Liver (tissue), 9 donors: Measurements from ENCODE around the gene ORC6. TPM values are rescaled to one million over a fixed set of nuclear protein-coding genes. Genes with fewer than 3 reads are reported as not detected.

Experiments used
- DNase-seq: peaks from one replicate; pipeline ENCODE4 v3.0.0-alpha.2; 2017; ENCODE audit warnings: low spot score
- H3K27ac ChIP-seq, 2 donors: one replicate each; pipeline ENCODE4 v1.7.0; 2013; ENCODE audit warnings: inconsistent platforms in 2 of 2, low read length in 2 of 2, control low read depth in 1 of 2, low read depth in 1 of 2, mild to moderate bottlenecking in 1 of 2
- H3K27me3 ChIP-seq, 4 donors: one replicate each; pipeline versions ENCODE4 v1.6.1 to v1.7.0; 2013; ENCODE audit warnings: low read length in 3 of 4, inconsistent platforms in 1 of 4, mild to moderate bottlenecking in 1 of 4, moderate library complexity in 1 of 4; ENCODE audit not compliant: control insufficient read depth in 4 of 4, insufficient read depth in 4 of 4
- H3K36me3 ChIP-seq, 4 donors: one replicate each; pipeline versions ENCODE4 v1.6.1 to v1.7.0; 2013; ENCODE audit warnings: low read length in 3 of 4, mild to moderate bottlenecking in 3 of 4, low read depth in 1 of 4, moderate library complexity in 1 of 4; ENCODE audit not compliant: control insufficient read depth in 4 of 4, insufficient read depth in 3 of 4
- H3K4me1 ChIP-seq, 4 donors: one replicate each; pipeline versions ENCODE4 v1.6.1 to v1.7.0; 2013; ENCODE audit warnings: low read length in 3 of 4, mild to moderate bottlenecking in 3 of 4, moderate library complexity in 1 of 4; ENCODE audit not compliant: control insufficient read depth in 4 of 4, insufficient read depth in 4 of 4
- H3K4me3 ChIP-seq, 3 donors: one replicate each; pipeline versions ENCODE4 v1.6.1 to v1.7.0; 2013; ENCODE audit warnings: low read length in 3 of 3, control low read depth in 1 of 3, low read depth in 1 of 3, mild to moderate bottlenecking in 1 of 3
- H3K9ac ChIP-seq, 2 donors: one replicate each; pipeline ENCODE4 v1.7.0; 2013; ENCODE audit warnings: low read length in 2 of 2, mild to moderate bottlenecking in 2 of 2, moderate library complexity in 2 of 2, control low read depth in 1 of 2, low read depth in 1 of 2
- H3K9me3 ChIP-seq, 4 donors: one replicate each; pipeline versions ENCODE4 v1.6.1 to v1.7.0; 2013; ENCODE audit warnings: low read length in 3 of 4; ENCODE audit not compliant: control insufficient read depth in 4 of 4
- EGR1 ChIP-seq, 2 donors: IDR thresholded peaks; 2 replicates each; pipeline ENCODE4 v1.6.1; 2016 to 2018; ENCODE audit warnings: antibody characterized with exemption in 2 of 2, low read depth in 2 of 2
- FOXA1 ChIP-seq: IDR thresholded peaks from 2 replicates; pipeline ENCODE4 v1.6.1; 2016; ENCODE audit warnings: antibody characterized with exemption
- FOXA2 ChIP-seq: IDR thresholded peaks from 2 replicates; pipeline ENCODE4 v1.6.1; 2016; ENCODE audit warnings: antibody characterized with exemption
- HNF4G ChIP-seq: IDR thresholded peaks from 2 replicates; pipeline ENCODE4 v1.6.1; 2016; ENCODE audit warnings: antibody characterized with exemption
- JUND ChIP-seq, 2 donors: IDR thresholded peaks; 2 replicates each; pipeline ENCODE4 v1.6.1; 2016; ENCODE audit warnings: antibody characterized with exemption in 2 of 2
- NR2F2 ChIP-seq: IDR thresholded peaks from 2 replicates; pipeline ENCODE4 v1.6.1; 2016; ENCODE audit warnings: antibody characterized with exemption
- RAD21 ChIP-seq, 2 donors: IDR thresholded peaks; 2 replicates each; pipeline ENCODE4 v1.6.1; 2016; ENCODE audit warnings: antibody characterized with exemption in 2 of 2, mild to moderate bottlenecking in 2 of 2
- RXRA ChIP-seq, 2 donors: IDR thresholded peaks; 2 replicates each; pipeline ENCODE4 v1.6.1; 2017 to 2018; ENCODE audit warnings: antibody characterized with exemption in 2 of 2, mild to moderate bottlenecking in 1 of 2
- TAF1 ChIP-seq: conservative IDR thresholded peaks from 2 replicates; pipeline ENCODE4 v1.6.1; 2016; ENCODE audit warnings: antibody characterized with exemption, mild to moderate bottlenecking
- YY1 ChIP-seq: IDR thresholded peaks from 2 replicates; pipeline ENCODE4 v1.6.1; 2016; ENCODE audit warnings: antibody characterized with exemption, mild to moderate bottlenecking
- WGBS: extraction: QIAGEN DNeasy Blood & Tissue Kit; methylation state at CpG from one replicate; pipeline ENCODE4 v1.1.7; 2013; 5-methylcytosine and 5-hydroxymethylcytosine counted together
- polyA plus RNA-seq, 2 donors: library from polyadenylated mRNA; stranded (reverse) in 1 of 2; unstranded in 1 of 2; fragments of 200-250 nt in 1 of 2; fragments of >200 nt in 1 of 2; fragmentation: Nextera tagmentation in 1 of 2; extraction: Ambion mirVana in 1 of 2; gene quantifications; one replicate each; pipeline versions ENCODE4 v1.2.1 to v1.2.3, GENCODE V29; 2013 to 2015
- total RNA-seq, 2 donors: library from RNA; depleted of rRNA; stranded (reverse); fragments of >200 nt; gene quantifications; one replicate each; pipeline ENCODE4 v1.2.3, GENCODE V29; 2014
- TF ChIP-seq, protein P1 (sequence below): fragments of 150-350 bp; IDR thresholded peaks from 2 replicates; pipeline ENCODE4 v1.5.1; 2017; ENCODE audit warnings: improper control_type of control experiment, low read depth, low read length; ENCODE audit not compliant: missing input control
- TF ChIP-seq, protein P2 (sequence below): IDR thresholded peaks from 2 replicates; pipeline ENCODE4 v1.6.1; 2016; ENCODE audit warnings: antibody characterized with exemption
- TF ChIP-seq, protein P3 (sequence below): IDR thresholded peaks from 2 replicates; pipeline ENCODE4 v1.6.1; 2016; ENCODE audit warnings: antibody characterized with exemption
- TF ChIP-seq, protein P4 (sequence below): IDR thresholded peaks from 2 replicates; pipeline ENCODE4 v1.6.1; 2016; ENCODE audit warnings: antibody characterized with exemption
- donor health status: healthy.
- donor health status: healthy.
- donor health status: healthy.
- donor health status: healthy.
- donor health status: healthy.

The ORC6 gene
- total and polyA plus RNA-seq, 4 donors: 0.56 to 16.8 (median 0.98) TPM

DNA sequence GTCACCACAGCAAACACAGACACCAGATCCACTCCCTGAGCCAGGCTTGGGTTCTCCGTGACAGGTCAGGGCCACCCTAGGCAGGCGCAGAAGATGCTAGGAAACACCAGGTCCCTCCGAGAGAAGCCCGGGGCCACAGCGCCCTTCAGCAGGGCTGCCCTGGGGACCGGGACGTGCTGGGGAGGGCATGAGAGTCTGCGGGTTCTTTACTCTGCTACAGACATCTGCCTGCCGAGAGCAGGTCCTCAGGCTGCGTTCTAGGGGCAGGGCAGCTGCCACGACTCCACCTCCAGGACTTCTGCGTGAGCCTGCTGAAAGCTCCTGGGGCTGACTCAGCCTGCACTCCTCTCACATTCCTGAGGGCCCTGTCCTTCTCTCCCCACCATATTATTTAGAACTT, 47.2 kb downstream of the ORC6 start (continued):
- TF ChIP-seq, protein P1, sequence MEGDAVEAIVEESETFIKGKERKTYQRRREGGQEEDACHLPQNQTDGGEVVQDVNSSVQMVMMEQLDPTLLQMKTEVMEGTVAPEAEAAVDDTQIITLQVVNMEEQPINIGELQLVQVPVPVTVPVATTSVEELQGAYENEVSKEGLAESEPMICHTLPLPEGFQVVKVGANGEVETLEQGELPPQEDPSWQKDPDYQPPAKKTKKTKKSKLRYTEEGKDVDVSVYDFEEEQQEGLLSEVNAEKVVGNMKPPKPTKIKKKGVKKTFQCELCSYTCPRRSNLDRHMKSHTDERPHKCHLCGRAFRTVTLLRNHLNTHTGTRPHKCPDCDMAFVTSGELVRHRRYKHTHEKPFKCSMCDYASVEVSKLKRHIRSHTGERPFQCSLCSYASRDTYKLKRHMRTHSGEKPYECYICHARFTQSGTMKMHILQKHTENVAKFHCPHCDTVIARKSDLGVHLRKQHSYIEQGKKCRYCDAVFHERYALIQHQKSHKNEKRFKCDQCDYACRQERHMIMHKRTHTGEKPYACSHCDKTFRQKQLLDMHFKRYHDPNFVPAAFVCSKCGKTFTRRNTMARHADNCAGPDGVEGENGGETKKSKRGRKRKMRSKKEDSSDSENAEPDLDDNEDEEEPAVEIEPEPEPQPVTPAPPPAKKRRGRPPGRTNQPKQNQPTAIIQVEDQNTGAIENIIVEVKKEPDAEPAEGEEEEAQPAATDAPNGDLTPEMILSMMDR: no peak
- TF ChIP-seq NR2F2 (no peak), TAF1 (no peak)

DNA sequence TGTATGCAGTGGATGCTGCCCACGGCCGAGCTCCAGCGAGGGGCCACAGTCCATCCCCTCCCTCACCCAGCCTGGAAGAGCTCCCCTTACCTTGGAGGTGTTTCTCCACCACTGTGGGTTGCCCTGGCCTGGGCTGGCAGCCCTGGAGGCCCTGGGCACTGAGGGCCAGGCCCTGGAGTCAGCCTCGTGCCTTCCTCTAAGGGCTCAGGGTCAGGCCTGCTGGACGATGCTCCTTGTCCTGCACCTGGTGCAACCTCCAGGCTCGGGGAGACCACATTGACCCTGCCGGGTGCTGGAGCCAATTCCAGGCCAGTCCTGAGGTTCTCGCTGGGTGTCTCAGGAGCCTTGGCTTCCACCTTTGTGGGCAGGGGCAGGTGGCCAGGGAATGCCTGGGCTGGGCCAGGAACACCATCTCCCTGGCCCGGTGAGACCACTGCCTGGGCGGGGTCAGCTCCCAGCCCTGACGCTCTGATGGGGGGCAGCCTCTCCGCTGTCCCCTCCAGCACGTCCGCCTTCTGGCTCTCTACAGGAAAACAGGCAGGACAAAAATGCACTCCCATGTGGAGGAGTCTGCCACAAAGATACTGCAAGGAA, 48.3 kb downstream of the ORC6 start:
- H3K9ac ChIP-seq: no peak overlapping the region
- no peaks in the 10 kb centered on the region for H3K27me3 ChIP-seq
- 89% methylated on average over 14 of the region's 14 CpGs for WGBS
- no peak overlapping the region for H3K27ac ChIP-seq
- no peak overlapping the region for H3K4me3 ChIP-seq
- no peaks in the 10 kb centered on the region for H3K4me1 ChIP-seq
- H3K9me3 ChIP-seq: no peaks in the 10 kb centered on the region
- H3K36me3 ChIP-seq: no peaks in the 10 kb centered on the region
- no peak for DNase-seq
- TF ChIP-seq FOXA2 (no peak), JUND (IDR thresholded peaks at IDR 0.05) (no peak), RAD21 (IDR thresholded peaks at IDR 0.05) (no peak), FOXA1 (no peak), HNF4G (no peak), EGR1 (IDR thresholded peaks at IDR 0.05; ENCODE audit: low read depth in 2 of 2) (no peak), RXRA (IDR thresholded peaks at IDR 0.05) (no peak)
- TF ChIP-seq, protein P1: no peak
- TF ChIP-seq, protein P2, sequence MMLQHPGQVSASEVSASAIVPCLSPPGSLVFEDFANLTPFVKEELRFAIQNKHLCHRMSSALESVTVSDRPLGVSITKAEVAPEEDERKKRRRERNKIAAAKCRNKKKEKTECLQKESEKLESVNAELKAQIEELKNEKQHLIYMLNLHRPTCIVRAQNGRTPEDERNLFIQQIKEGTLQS: no peak
- TF ChIP-seq, protein P3, sequence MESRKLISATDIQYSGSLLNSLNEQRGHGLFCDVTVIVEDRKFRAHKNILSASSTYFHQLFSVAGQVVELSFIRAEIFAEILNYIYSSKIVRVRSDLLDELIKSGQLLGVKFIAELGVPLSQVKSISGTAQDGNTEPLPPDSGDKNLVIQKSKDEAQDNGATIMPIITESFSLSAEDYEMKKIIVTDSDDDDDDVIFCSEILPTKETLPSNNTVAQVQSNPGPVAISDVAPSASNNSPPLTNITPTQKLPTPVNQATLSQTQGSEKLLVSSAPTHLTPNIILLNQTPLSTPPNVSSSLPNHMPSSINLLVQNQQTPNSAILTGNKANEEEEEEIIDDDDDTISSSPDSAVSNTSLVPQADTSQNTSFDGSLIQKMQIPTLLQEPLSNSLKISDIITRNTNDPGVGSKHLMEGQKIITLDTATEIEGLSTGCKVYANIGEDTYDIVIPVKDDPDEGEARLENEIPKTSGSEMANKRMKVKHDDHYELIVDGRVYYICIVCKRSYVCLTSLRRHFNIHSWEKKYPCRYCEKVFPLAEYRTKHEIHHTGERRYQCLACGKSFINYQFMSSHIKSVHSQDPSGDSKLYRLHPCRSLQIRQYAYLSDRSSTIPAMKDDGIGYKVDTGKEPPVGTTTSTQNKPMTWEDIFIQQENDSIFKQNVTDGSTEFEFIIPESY: no peak

DNA sequence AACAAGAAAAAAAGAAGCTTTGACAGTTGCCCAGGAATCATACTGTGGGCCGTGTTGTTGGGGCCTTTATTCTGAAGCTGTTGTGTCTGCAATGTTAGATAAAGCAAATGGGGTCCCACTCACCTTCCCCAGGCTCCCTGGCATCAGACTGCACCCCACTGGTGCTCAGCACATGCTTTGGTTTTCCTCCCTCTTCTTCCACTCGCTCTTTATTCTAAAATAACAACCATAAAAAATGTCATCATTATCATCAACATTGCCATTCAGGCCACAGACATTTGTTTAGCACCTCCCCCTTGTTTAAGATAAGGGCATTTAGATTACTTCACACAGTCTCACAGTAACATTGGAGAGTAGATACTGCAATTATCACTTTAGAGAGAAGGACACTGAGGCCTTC, 50.5 kb downstream of the ORC6 start:
- no peak overlapping the region for H3K9ac ChIP-seq
- 72% methylated on average over 2 of the region's 2 CpGs for WGBS
- no peaks in the 10 kb centered on the region for H3K9me3 ChIP-seq
- TF ChIP-seq YY1: no peak
- no peak for TF ChIP-seq EGR1 (IDR thresholded peaks at IDR 0.05; ENCODE audit: low read depth in 2 of 2)
- TF ChIP-seq FOXA2: no peak
- no peak for TF ChIP-seq TAF1
- TF ChIP-seq, protein P4, sequence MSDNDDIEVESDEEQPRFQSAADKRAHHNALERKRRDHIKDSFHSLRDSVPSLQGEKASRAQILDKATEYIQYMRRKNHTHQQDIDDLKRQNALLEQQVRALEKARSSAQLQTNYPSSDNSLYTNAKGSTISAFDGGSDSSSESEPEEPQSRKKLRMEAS: no peak
- H3K27ac ChIP-seq: no peak overlapping the region
- no peaks in the 10 kb centered on the region for H3K27me3 ChIP-seq
- no peaks in the 10 kb centered on the region for H3K36me3 ChIP-seq
- DNase-seq: no peak
- no peaks in the 10 kb centered on the region for H3K4me1 ChIP-seq
- H3K4me3 ChIP-seq: no peak overlapping the region
